GM23248 (cell line): ENCODE data around the gene SPG7.
"Not testable (repeated sequence)": the region's sequence is repeated elsewhere in the genome, so short reads cannot be mapped to it uniquely, and the experiment has no call there.

Source experiments
- EZH2 ChIP-seq: fragments of 200-600 bp; sonication (generic); IDR thresholded peaks from 2 replicates; pipeline ENCODE4 v1.6.1; 2018; ENCODE audit warnings: antibody characterized with exemption, mild to moderate bottlenecking; ENCODE audit not compliant: insufficient read depth, poor library complexity, severe bottlenecking
- EZH2phosphoT487 ChIP-seq: fragments of 200-600 bp; sonication (generic); IDR thresholded peaks from 2 replicates; pipeline ENCODE4 v1.6.1; 2018; ENCODE audit warnings: antibody characterized with exemption, moderate library complexity, mild to moderate bottlenecking, low read depth; ENCODE audit not compliant: insufficient read depth

DNA sequence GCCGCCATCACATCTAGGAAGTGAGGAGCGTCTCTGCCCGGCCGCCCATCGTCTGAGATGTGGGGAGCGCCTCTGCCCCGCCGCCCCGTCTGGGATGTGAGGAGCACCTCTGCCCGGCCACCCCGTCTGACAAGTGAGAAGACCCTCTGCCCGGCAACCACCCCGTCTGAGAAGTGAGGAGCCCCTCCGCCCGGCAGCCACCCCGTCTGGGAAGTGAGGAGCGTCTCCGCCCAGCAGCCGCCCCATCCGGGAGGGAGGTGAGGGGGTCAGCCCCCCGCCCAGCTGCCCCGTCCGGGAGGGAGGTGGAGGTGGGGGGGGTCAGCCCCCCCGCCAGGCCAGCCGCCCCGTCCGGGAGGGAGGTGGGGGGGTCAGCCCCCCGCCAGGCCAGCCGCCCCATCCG, 45.6 kb upstream of the SPG7 start:
- TF ChIP-seq EZH2, EZH2phosphoT487: not testable (repeated sequence)
